Fibroblast of lung (primary cell): ENCODE measurements around the gene ZNF441.

Source experiments
- CTCF ChIP-seq, 2 donors: IDR thresholded peaks in 1 of 2; conservative IDR thresholded peaks in 1 of 2; 1 replicate in 1 of 2; 2 replicates in 1 of 2; pipeline ENCODE4 v1.5.1; 2011 to 2012; ENCODE audit warnings: low read length in 2 of 2, control low read depth in 1 of 2, inconsistent platforms in 1 of 2, low read depth in 1 of 2, mild to moderate bottlenecking in 1 of 2
- EZH2 ChIP-seq: IDR thresholded peaks from 2 replicates; pipeline ENCODE4 v1.5.1; 2012; ENCODE audit warnings: low read length, control low read depth, mild to moderate bottlenecking; ENCODE audit errors: missing control alignments

- TF ChIP-seq CTCF (conservative IDR thresholded peaks at IDR 0.05 in 1 of 2, IDR thresholded peaks at IDR 0.05 in 1 of 2; ENCODE audit: low read depth in 1 of 2, low read length in 2 of 2) (peak; percentile 83 to 85), EZH2 (no peak)
These were observed 30.7 kb downstream of the ZNF441 start for GRCh38 chr19:11797491-11797890.
